GM19193 (cell line): ENCODE results near the gene RXRA.

Source experiments
- POLR2A ChIP-seq: IDR thresholded peaks from 4 replicates; pipeline ENCODE4 v1.6.1; 2011; ENCODE audit not compliant: insufficient read depth, insufficient read length; ENCODE audit errors: extremely low read depth

Gene RXRA

GRCh38 chr9:134377976-134378375 lies 51.7 kb downstream of the RXRA start:
- no peak for TF ChIP-seq POLR2A

GRCh38 chr9:134378901-134379338 lies 52.7 kb downstream of the RXRA start:
- no peak for TF ChIP-seq POLR2A

- TF ChIP-seq POLR2A, result no peak
These were observed 53.6 kb downstream of the RXRA start for GRCh38 chr9:134379831-134380365.

DNA sequence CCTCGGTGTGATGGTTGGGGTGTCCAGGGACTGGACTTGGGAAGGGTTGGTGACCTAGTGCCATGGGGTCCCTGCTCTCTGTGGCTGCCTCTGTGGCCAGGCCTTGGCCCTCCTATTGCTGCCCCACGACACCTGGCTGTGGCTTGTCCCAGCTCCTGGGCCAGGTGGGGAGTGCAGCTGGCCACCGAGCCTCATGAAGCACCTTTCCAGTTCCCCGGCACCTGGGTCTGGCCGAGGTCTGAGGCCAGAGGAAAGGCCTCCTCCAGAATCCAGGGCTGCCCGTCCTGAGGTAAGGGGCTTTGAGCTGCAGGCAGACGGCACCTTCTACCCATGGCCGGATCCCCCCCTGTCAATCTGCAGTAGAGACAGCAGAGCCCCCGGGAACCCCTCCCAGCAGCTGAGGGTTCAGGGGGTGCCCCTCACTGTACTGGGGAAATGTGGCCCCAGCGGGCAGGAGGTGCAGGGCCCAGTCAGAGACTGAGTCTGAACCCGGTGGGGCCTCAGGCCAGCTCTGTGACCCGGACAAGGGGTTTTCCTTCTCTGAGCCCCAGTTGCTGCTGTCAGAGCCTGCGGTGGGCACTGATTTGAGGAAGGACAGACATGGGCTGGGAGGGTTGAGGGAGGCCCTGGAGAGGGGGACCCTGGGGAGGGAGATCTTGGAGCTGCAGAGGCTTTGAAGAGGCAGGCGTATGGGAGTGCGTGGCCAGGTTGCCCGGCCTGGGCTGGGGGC lies 54.5 kb downstream of the RXRA start:
- no peak for TF ChIP-seq POLR2A

DNA sequence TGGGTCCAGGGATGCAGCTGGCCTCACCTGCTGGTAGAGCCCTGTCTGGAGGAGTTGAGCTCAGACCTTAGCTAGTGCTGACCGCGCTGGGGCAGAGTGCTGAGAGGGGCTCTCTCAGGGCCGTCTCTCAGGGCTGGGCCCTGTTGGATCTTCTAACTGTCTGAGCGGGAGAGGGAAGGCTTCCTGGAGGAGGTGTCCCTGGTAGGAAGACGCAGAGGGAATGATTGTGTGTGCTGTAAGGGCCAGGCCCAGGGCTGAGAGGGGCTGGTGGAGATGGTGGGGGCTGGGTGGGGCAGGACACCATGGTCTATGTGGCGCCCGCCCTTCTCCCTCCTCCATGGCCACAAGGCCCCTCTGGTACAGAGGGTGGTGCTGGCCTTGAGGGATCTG lies 55.0 kb downstream of the RXRA start:
- no peak for TF ChIP-seq POLR2A

DNA sequence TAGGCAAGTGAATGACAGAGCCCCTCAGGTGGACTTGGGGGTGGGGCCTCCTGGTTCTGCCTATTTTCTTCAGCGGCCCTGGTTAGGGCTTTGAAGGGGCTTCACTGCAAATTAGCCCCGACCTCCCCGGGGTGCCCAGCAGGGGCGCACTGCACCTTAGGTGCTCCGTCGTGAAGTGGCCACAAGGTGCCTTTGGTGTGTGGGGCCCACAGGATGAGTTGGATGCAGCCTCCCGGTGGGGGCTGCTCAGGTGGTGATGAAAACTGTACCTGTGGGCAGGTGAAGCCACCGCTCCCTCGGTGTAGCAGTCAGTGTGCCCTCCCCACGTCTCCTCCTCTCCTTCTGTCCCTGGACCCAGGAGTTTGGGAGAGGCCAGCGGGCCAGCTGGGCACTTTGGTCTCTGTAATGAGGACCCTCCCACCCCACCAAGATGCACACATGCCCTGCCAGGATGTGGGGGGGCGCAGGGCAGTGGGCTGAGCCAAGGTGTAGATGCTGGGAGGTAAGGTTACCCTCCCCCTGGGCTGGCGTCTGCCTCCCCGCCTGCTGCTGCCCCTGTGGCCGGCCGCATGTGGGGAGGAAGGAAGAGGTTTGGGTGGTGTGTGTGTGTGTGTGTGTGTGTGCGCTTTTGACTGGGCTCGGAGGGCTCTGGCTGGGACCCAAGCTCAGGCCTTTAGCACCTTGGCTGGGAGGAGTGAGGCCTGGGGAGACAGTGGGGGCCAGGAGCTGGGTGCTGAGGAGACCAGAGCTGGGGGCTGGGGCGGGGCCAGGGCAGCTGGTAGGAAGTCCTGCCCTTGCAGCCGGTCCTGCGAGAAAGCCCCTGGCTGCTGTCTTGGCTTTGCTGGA lies 55.6 kb downstream of the RXRA start:
- TF ChIP-seq POLR2A, result no peak

- TF ChIP-seq POLR2A, result no peak
These were observed 56.5 kb downstream of the RXRA start for GRCh38 chr9:134382733-134383132.

- no peak for TF ChIP-seq POLR2A
These were observed 56.9 kb downstream of the RXRA start for GRCh38 chr9:134383148-134383547.

- no peak for TF ChIP-seq POLR2A
These were observed 58.7 kb downstream of the RXRA start for GRCh38 chr9:134384811-134385479.

DNA sequence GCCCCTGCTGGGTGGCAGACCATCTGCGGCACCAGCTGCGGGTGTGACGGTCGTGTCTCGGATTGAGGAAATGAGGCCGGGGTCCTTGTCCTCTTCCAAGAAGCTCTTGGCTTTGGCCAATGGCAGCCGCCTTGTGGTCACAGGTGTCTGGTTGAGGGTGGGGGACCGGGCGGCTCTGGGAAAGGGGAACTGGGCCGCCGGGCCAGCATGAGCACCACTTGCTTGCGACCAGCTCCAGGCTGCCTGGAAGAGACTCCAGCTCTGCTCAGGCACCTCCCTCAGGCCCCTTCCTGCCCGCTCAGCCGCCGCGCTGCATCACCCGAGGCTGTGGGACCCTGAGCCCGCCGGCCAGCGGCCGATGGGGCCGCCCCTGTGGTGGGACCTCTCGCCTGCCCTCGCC lies 59.7 kb downstream of the RXRA start:
- TF ChIP-seq POLR2A, result no peak

DNA sequence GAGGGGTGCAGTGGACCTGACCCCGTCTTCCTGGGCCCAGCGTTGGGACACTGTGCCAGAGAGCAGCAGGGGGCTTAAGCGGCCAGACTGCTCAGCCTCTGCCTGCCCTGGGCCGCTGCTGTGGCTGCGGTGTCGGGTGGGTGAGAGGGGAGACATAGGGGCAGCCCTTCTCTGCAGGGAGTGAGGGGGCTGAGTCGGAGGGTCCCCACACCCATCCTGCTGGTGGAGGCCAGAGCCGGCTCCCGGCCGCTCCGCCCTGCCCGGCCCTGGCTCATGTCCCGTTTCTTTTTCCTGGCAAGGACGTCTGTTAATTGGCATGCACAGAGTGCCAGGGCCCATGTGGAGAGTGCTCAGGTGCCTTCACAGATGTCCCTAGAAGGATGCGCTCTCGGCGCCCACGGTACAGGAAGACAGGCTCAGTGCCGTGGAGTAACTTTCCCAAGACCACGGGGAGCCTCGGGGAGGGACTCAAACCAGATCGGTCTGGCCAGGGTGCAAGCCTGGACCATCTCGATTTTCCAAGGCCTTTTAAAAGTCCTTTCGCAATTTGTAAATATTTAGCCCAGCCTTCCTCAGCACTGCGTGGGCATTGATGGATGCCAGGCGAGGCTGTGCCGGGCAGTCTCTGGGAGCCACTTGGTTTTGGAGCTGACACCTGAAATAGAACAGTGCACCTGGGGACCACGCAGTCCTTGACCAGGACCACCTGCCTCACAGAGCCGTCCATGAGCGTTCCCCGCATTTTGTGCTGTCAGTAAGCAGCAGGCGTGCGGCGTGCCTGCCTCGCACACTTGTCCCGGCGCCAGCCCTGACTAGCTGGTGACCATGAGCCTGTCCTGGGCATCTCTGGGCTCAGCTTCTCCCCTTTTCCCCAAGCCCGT lies 60.9 kb downstream of the RXRA start:
- no peak for TF ChIP-seq POLR2A

GRCh38 chr9:134388289-134388808 lies 62.1 kb downstream of the RXRA start:
- TF ChIP-seq POLR2A, result no peak

DNA sequence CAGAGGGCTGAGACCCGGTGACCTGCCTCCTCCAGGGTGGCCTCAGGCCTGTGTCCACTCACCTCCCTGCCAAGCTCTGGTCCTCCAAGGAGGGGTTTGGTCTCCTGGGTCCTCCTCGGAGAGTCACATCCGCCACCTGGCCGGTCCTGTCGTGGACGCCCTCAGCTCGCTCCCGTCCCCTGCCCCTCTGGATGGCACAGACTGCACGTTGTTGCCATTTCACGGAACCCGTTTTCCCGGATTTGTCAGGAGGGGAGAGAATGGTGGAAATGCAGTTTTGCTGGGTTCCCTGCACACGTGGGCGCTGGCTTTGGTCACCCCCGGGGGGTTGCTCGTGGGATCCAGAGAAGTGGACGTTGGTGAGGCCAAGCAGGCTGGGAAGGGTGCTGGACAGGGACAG lies 62.7 kb downstream of the RXRA start:
- TF ChIP-seq POLR2A, result no peak

DNA sequence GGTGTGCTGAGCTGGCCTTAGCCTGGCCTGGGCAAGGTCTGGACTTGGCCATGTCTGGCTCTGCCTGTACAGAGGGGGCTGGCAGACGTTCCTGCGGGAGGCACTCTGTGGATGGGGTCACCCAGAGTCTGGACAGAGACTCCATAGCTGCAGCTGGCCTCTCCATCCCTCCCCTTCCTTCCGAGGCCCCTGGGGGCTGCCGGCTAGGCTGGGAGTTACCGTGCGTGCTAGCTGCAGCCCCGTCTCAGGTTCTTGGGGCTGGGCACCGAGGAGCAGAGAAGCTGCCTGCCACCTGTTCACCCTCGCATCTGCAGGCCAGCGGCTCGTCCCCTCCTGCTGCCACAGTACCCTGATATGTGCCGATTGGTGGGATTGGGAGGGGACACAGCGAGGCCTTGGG lies 63.4 kb downstream of the RXRA start:
- TF ChIP-seq POLR2A, result no peak
